Stimulated activated naive B cell treated with anti-CD40 and anti-IgM and Interleukin-4, amounts not matched to agents 10 μg/mL and 1 μg/mL and 100 μg/mL, for 72 hours (primary cell): ENCODE measurements around the gene TOB2.
A peak's percentile ranks its signal among the peaks of the same experiment; 100 is the strongest.
"Not testable (repeated sequence)": the region's sequence is repeated elsewhere in the genome, so short reads cannot be mapped to it uniquely, and the experiment has no call there.

Experiments used
- ATAC-seq, 2 donors: fragments of 150-1000 bp; cut with Tn5 transposase; replicated peaks; 2 replicates each; pipeline ENCODE4 v1.10.0; 2021; ENCODE audit warnings: moderate library complexity in 1 of 2
- DNase-seq: peaks from one replicate; pipeline ENCODE4 v3.0.0; 2021
- H3K27ac Mint-ChIP-seq: one replicate; pipeline ENCODE4 v1.8.0; 2022; ENCODE audit warnings: mild to moderate bottlenecking, mixed read lengths
- H3K27me3 Mint-ChIP-seq, 2 donors: one replicate each; pipeline ENCODE4 v1.8.0; 2022; ENCODE audit warnings: mixed read lengths in 2 of 2
- H3K36me3 Mint-ChIP-seq, 2 donors: one replicate each; pipeline ENCODE4 v1.8.0; 2022; ENCODE audit warnings: mixed read lengths in 2 of 2, mild to moderate bottlenecking in 1 of 2
- H3K4me1 Mint-ChIP-seq, 2 donors: one replicate each; pipeline ENCODE4 v1.8.0; 2022; ENCODE audit warnings: mixed read lengths in 2 of 2, mild to moderate bottlenecking in 1 of 2
- H3K4me3 Mint-ChIP-seq, 2 donors: one replicate each; pipeline ENCODE4 v1.8.0; 2022; ENCODE audit warnings: mild to moderate bottlenecking in 2 of 2, mixed read lengths in 2 of 2, moderate library complexity in 1 of 2
- H3K9me3 Mint-ChIP-seq, 2 donors: one replicate each; pipeline ENCODE4 v1.8.0; 2022; ENCODE audit warnings: mixed read lengths in 2 of 2, mild to moderate bottlenecking in 1 of 2

The TOB2 gene

DNA sequence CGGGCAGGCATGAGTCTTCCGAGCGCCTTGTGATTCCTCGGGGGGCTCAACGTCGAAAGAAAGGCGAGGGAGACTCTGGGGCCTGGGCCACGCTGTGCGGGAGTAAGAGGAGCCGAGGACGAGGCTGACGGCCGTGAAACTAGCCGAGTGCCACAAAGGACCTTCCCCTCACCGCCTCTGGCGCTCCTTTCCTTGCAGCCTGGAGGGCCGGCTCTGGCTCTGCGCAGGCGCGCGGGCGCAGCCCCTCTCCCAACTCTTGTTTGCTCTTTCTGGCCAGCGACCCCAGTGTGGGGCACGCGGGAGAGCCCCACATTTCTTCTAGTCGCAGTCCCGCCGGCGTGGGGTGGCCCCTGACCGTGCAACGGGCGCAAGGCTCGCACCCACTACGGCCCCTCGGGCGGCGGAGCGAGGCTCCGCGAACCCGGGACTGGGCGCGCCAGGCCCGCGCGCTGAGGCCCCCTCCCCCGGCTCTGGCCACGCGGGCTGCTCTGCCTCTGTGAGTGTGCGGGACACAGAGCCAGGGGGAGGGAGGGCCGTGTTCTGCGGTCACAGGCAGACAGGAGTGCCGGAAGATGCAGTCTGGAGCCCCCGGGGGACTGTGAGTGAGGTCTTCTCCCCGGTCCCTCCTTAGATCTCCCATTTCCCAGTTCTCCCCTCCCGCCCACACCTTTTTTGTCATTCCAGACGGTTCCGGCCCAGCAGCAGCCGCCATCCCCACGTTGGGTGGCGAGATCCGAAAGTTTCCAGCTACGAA lies 1.0 kb upstream of the TOB2 start:
- ATAC-seq (peak; percentile 23 to 30), DNase-seq (peak; percentile 65)
- Mint-ChIP-seq H3K27me3 (no peaks in the 10 kb centered on the region), H3K4me1 (peaks cover 10 to 18% of the 10 kb centered on the region in 2 donors), H3K27ac (peak overlapping the region; percentile 98), H3K36me3 (peaks cover 11 to 38% of the 10 kb centered on the region in 2 donors), H3K4me3 (peak overlapping the region; percentile 93 to 94), H3K9me3 (no peaks in the 10 kb centered on the region)

DNA sequence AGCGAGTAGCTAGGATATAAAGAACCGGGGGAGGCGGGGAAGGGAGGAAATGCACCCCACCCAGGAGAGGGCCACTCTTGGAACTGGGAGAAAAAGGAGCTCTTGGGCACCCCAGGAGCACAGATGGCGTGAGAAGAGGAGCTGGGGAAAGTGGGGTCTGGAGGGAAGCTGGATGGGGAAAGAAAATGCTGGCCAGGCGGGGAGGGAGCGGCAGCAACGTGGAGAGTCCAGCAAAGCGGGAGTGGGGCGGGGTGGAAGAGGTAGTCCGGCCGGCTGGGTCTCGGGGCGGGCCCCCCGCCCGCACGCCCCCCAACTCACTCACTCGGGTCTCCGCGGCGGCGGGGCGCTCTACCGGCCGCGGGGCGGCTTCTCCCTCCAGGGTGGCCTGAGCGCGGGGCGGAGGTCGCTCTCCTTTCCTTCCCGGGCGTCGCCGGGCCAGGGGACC lies 522 bp downstream of the TOB2 start:
- Mint-ChIP-seq H3K36me3 (peaks cover 11 to 38% of the 10 kb centered on the region in 2 donors), H3K27me3 (no peaks in the 10 kb centered on the region), H3K9me3 (no peaks in the 10 kb centered on the region), H3K4me3 (peak overlapping the region; percentile 93 to 94), H3K27ac (peak overlapping the region; percentile 98), H3K4me1 (peaks cover 10 to 24% of the 10 kb centered on the region in 2 donors)
- ATAC-seq = no peak
- DNase-seq = no peak

DNA sequence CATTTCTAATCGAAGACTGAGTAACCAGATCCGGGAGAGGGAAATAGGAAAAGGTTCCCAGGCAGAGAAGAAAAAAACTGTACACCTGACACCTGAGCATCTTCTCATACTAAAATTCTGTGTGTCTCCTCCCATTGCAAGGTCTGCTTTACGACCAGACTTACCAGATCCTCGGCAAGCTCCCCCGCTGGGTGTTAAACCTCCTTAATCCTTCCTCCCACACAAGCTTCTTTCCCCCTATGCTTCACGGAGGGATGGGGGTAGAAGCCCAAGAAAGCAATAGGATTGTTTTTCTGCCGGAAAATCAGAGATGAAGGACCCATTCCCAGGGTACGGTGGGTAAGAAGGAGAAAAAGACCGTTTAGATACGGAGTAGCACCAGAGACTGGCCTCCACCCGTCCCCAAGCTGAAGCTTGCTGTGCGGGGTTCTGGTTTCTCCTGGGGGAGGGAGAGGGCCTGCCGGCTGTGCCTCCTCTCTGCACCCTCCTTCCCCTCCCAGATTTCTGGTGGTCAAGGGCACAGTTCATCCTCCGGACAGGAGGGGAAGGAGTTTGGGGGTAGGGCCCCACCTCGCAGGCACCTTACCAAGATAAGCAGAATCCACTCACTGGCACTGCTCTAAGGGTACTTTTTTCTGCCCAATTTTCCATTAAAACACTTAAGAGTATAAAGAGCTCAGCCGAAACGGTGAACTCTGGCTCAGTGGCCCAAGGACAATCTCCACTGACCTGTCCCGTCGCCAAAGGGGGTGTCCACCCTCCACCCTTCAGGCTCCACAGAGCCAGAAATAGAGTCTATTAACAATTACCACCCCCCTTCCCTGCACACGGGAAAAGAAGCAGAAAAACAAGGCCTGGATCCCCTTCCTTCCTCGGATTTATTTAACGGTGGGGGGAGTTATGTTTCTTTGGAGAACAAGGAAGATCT lies 1.2 kb downstream of the TOB2 start:
- ATAC-seq (no peak), DNase-seq (no peak)
- Mint-ChIP-seq H3K27me3 (no peaks in the 10 kb centered on the region), H3K27ac (peak overlapping the region; percentile 98), H3K36me3 (peaks cover 11 to 40% of the 10 kb centered on the region in 2 donors), H3K9me3 (no peaks in the 10 kb centered on the region), H3K4me3 (peak overlapping the region; percentile 93 to 94), H3K4me1 (peaks cover 10 to 27% of the 10 kb centered on the region in 2 donors)

DNA sequence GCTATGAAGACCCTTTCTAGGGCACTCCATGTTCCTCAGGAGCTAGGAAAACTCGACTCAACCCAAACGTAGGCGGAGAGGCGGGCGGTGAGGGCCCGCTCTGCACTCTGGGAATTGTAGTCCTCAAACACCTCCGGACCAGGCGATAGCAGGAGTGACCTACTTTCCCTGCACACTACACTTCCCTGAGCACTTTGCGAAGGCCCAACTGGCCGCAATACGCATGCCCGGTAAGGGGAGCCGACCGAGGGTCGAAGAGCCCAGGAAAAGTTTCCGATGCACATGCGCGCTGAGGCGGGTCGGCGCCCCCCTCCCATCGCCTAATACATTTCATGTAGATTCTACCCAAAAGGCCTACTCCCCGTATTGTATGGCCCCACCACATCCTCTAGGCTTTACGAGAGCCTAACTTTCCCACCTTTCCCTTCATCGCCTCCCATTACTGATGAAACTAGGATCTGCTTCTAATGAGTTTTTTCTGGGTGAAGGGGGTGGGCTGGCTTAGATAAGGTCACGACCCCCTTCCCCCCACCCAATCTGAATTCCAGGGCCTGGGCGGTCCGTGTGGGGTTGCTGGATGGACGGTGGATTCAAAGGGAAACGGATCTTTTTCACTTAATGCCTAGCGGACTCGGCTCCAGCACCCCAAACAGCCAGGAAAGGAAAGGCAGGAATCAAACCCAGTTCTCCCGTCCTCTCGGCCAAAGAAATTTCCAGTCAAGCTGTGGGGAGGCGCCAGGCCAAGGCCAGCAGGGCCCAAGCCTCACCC lies 2.1 kb downstream of the TOB2 start:
- H3K36me3 Mint-ChIP-seq = peaks cover 17 to 44% of the 10 kb centered on the region in 2 donors
- no peaks in the 10 kb centered on the region for H3K27me3 Mint-ChIP-seq
- H3K27ac Mint-ChIP-seq = peak overlapping the region; percentile 98
- H3K4me3 Mint-ChIP-seq = peak overlapping the region; percentile 93 to 94
- H3K9me3 Mint-ChIP-seq = no peaks in the 10 kb centered on the region
- ATAC-seq (peak; percentile 52 to 56), DNase-seq (peak; percentile 83)
- H3K4me1 Mint-ChIP-seq = peaks cover 10 to 35% of the 10 kb centered on the region in 2 donors

DNA sequence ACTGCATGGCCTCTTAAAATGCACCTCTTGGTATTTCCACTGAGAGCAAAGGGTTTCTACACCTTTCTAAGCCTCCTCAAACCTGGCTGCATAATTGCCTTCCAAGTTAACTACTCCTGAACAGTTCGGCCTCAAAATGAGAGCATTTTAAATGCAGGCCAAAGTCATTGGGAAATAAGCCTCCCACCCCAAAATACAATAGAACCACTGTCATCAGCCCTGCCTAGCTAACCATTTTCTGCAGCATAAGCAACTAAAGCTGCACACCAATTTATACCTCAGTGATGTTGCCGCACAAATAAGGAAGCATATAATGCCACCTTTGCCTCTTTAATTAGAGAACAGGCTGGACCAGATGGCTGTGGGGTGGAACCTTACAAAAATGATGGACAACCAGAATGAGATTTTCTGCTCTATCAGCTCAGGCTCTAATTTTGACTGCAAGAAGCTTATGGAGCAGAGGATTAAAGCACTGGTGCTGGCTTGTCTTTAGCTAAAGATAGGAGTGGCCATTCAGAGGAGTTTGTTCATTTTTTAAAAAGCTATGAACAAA lies 4.3 kb downstream of the TOB2 start:
- H3K36me3 Mint-ChIP-seq = peaks cover 21 to 50% of the 10 kb centered on the region in 2 donors
- no peak for DNase-seq
- H3K4me1 Mint-ChIP-seq = peaks cover 9 to 40% of the 10 kb centered on the region in 2 donors
- H3K27me3 Mint-ChIP-seq = no peaks in the 10 kb centered on the region
- H3K27ac Mint-ChIP-seq = no peak overlapping the region
- no peak for ATAC-seq
- H3K4me3 Mint-ChIP-seq = no peak overlapping the region
- H3K9me3 Mint-ChIP-seq = no peaks in the 10 kb centered on the region

DNA sequence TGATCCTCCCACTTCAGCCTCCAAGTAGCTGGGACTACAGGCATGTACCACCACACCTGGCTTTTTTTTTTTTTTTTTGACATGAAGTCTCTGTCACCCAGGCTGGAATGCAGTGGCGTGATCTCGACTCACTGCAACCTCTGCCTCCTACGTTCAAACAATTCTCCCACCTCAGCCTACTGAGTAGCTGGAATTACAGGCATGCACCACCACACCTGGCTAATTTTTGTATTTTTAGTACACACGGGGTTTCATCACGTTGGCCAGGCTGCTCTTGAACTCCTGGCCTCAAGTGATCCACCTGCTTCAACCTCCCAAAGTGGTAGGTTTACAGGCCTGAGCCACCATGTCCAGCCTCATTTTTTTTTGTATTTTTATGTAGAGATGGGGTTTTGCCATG lies 6.1 kb downstream of the TOB2 start:
- peaks cover 22 to 56% of the 10 kb centered on the region in 2 donors for H3K4me1 Mint-ChIP-seq
- ATAC-seq, H3K27me3 Mint-ChIP-seq, DNase-seq, H3K9me3 Mint-ChIP-seq: not testable (repeated sequence)
- peak overlapping the region in 1 of 2 donors; percentile 33 for H3K4me3 Mint-ChIP-seq
- H3K36me3 Mint-ChIP-seq = peaks cover 29 to 61% of the 10 kb centered on the region in 2 donors
- H3K27ac Mint-ChIP-seq = peak overlapping the region; percentile 51

DNA sequence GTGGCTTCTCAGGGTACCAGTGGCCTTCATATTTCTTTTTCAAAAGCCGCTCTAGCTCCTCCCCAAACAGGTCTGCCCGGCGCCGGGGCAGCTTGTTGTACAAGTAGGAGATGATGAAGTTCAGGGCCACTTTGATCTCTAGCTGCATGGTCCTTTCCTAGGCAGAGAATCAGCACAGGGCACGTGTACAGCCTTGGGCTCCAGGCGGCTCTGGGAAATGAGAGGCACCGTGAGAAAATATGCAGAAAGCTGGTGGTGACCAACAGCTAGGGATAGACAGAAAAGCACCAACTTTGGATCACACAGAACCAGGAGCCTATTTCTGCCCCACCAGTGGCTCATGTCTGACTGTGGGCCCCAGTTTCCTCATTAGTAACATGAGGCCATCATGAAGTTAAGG lies 9.4 kb downstream of the TOB2 start:
- peaks cover 27 to 49% of the 10 kb centered on the region in 2 donors for H3K4me1 Mint-ChIP-seq
- H3K27ac Mint-ChIP-seq = peak overlapping the region; percentile 80
- H3K9me3 Mint-ChIP-seq = no peaks in the 10 kb centered on the region
- H3K36me3 Mint-ChIP-seq = peaks cover 26 to 58% of the 10 kb centered on the region in 2 donors
- DNase-seq (no peak), ATAC-seq (no peak)
- H3K4me3 Mint-ChIP-seq = no peak overlapping the region
- H3K27me3 Mint-ChIP-seq = no peaks in the 10 kb centered on the region

DNA sequence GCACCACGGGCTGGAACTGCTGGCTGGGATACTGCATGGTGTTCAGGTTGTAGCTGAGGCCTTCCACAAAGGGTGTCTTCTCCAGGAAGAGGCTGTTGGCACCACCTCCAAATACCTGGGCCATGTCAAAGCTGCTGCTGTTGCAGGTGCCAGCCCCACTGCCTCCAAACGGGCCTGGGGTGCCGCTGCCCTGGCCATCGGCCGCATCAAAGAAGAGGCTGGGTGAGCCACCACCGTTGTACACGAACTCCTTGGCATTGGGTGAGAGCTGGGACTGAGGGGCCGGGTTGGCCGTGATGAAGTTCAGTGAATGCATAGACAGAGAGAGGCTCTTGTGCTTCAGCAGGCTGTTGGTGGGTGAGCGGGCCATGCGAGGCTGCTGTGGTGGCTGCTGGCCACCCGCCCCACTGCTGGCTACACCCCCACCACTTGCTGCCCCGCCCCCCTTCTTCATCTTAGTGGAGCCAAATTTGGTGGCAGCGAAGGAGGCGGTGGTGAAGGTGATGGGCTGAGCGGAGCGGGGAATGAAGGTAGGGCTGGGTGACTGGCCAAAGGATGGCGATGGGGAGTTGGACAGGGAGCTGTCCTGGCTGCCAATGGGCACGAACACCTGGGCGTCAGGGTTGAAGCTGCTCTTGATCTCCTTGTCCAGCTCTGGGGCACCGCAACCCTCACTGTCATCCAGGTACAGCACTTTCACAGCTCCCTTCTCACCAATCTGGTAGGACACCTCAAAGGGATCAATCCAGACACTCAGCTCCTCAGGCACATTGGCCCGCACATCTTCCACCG lies 10.1 kb downstream of the TOB2 start:
- H3K4me1 Mint-ChIP-seq = peaks cover 28 to 49% of the 10 kb centered on the region in 2 donors
- H3K27me3 Mint-ChIP-seq = no peaks in the 10 kb centered on the region
- DNase-seq (no peak), ATAC-seq (no peak)
- H3K4me3 Mint-ChIP-seq = no peak overlapping the region
- H3K9me3 Mint-ChIP-seq = no peaks in the 10 kb centered on the region
- peaks cover 30 to 64% of the 10 kb centered on the region in 2 donors for H3K36me3 Mint-ChIP-seq
- peak overlapping the region; percentile 91 for H3K27ac Mint-ChIP-seq

DNA sequence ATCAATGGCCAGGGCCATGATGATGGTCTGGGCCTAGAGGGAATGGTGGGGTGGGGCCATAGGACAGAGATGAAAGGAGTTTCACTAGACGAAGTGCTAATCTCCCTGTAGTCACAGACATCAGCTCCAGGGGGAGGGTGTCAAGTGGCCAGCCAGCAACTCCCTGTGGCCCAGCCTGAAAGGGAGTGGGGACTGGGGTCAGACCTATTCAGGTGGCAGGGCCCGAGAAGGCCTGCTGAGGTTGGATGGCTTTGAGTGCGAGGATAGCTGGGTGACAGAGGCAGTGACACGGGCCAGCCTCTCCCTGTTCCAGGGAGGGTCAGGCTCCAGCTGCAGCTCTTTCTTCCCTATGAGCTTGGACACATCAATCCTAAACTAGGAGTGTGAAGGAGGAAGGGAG lies 11.0 kb downstream of the TOB2 start:
- peaks cover 33 to 51% of the 10 kb centered on the region in 2 donors for H3K4me1 Mint-ChIP-seq
- peaks cover 36 to 66% of the 10 kb centered on the region in 2 donors for H3K36me3 Mint-ChIP-seq
- no peak overlapping the region for H3K4me3 Mint-ChIP-seq
- no peak for DNase-seq
- no peaks in the 10 kb centered on the region for H3K9me3 Mint-ChIP-seq
- no peaks in the 10 kb centered on the region for H3K27me3 Mint-ChIP-seq
- ATAC-seq = no peak
- H3K27ac Mint-ChIP-seq = peak overlapping the region; percentile 31

DNA sequence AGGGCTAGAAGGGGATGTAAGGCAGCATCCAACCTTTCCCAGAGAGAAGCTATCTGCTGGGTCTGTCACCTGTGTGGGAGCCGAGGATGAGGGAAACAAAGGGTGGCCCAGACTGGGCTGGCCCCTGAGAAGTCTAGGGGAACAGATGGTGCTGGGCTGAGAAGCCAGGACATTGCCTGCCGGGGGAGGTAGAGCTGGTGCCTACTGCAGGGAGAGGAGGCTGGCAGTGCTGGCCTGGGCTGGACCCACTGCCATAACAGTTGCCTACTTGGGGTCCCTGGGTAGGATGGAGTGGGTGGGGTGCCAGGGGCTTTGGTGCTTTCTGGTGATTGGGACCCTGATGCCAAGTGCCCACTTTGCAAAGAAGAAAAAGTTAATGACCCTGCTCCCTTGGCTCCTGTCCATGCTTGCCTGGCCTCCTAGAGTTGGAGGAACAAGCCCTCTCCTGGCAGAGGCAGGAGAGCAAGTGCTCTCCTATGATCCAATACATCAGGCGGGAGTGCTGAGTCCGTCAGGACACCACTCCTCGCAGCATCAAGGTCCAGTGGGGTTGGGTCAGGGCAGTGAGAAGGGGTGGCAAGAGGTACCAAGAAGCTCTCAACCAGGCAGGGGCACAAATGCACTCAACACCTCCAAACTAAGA lies 12.1 kb downstream of the TOB2 start:
- H3K4me1 Mint-ChIP-seq = peaks cover 33 to 40% of the 10 kb centered on the region in 2 donors
- H3K36me3 Mint-ChIP-seq = peaks cover 33 to 70% of the 10 kb centered on the region in 2 donors
- H3K4me3 Mint-ChIP-seq = peak overlapping the region in 1 of 2 donors; percentile 37
- not testable (repeated sequence) for ATAC-seq, H3K27me3 Mint-ChIP-seq, DNase-seq, H3K9me3 Mint-ChIP-seq
- H3K27ac Mint-ChIP-seq = peak overlapping the region; percentile 63

DNA sequence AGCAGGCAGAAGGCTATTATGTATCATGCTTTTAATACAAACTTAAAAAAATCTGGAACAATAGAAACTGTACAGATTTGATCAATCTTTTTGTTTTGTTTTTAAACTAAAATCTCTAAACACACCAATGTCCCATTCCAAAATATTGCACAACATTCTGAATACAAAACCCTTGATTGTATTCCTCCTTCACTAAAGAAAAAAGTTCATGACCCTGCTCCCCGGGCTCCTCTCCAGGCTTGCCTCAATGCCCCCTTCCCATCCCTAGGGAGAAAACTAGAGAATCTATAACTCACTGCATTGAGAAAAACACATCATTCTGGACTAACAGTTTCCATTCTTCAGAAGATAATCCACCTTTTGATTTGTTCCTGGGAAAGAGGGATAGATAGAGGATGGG lies 13.1 kb downstream of the TOB2 start:
- H3K36me3 Mint-ChIP-seq = peaks cover 31 to 62% of the 10 kb centered on the region in 2 donors

DNA sequence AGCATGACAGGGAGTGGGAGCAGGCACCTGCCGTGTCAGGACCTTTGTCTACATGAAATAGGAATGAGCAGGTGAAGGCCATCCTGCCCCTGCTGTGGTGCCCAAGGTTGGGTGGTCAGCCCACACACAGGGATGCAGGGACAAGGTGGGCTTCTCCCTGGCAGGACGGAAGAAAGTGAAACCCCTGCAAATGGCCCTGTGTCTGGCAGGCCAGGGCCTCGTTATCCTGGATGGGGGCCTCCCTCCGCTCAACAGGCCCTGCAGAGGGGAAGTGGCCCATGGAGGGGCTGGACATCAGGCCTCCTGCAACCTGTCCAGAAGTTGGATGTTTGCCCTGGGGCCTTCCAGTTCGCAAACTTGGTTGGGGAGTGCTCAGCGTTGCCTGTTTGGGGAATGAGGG lies 14.9 kb downstream of the TOB2 start:
- peak overlapping the region; percentile 75 for H3K27ac Mint-ChIP-seq
- H3K27me3 Mint-ChIP-seq = no peaks in the 10 kb centered on the region
- DNase-seq (no peak), ATAC-seq (no peak)
- no peaks in the 10 kb centered on the region for H3K9me3 Mint-ChIP-seq
- peaks cover 20 to 26% of the 10 kb centered on the region in 2 donors for H3K4me1 Mint-ChIP-seq
- H3K36me3 Mint-ChIP-seq = peaks cover 28 to 58% of the 10 kb centered on the region in 2 donors
- H3K4me3 Mint-ChIP-seq = peak overlapping the region in 1 of 2 donors; percentile 29

More for the DNA sequence above, 13.1 kb downstream of the TOB2 start:
- not testable (repeated sequence) for DNase-seq, H3K9me3 Mint-ChIP-seq, ATAC-seq, H3K4me3 Mint-ChIP-seq, H3K27me3 Mint-ChIP-seq
- H3K27ac Mint-ChIP-seq = peak overlapping the region; percentile 37
- peaks cover 27 to 30% of the 10 kb centered on the region in 2 donors for H3K4me1 Mint-ChIP-seq
